Stomach (tissue), 4 donors: Measurements from ENCODE around the gene NDUFA12.

Source experiments
- CTCF ChIP-seq, 7 experiments: fragments of 450-650 bp in 4 of 7; fragments of 200-600 bp in 3 of 7; sonication (generic) in 3 of 7; IDR thresholded peaks; one replicate each; pipeline ENCODE4 v1.5.1; 2016 to 2019; ENCODE audit warnings: antibody characterized with exemption in 7 of 7, control low read depth in 2 of 7, mild to moderate bottlenecking in 1 of 7
- POLR2A ChIP-seq, 4 donors: fragments of 450-650 bp; IDR thresholded peaks; one replicate each; pipeline ENCODE4 v1.6.1; 2016; ENCODE audit warnings: antibody characterized with exemption in 4 of 4, control low read depth in 2 of 4, mild to moderate bottlenecking in 1 of 4, moderate library complexity in 1 of 4

DNA sequence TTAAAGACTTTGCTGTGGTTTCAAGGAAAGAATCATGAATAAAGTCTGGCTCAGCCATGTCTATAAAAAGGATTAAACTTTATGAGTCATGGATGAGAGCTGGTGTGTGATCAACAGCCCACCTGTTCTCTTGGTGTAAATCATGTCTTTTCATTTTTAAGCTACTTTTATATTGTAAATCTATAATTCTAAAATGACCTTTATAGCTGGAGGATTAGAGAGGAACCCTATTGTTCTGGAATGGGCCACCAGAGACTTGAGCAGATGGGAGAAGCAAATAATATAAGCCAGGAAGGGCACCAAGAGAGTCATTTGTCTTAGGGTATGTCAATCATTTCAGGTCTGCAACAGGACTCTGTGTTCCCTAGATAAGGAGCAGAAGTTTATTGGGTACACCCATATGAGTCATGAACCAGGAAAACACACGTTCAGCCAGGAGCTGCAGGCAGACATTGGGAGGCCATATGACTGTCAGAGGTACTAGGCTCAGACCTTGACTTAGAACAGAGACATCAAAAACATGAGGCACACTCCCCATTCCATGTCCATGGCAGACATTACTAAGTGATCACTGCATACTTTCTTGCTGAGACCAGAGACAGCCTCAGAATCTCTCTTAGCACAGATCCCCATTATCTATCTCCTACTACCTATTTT, 49.3 kb downstream of the NDUFA12 start:
- TF ChIP-seq POLR2A (IDR thresholded peaks at IDR 0.05) (no peak), CTCF (IDR thresholded peaks at IDR 0.05) (no peak)
